ENCODE results near the gene TRIM28.

TRIM28 gene

GRCh38 chr19:58579473-58580142, 35.7 kb downstream of the TRIM28 start:
- no peak for DNase-seq (ENCODE audit: low spot score)

- DNase-seq (ENCODE audit: low spot score): peak; percentile 89
Observed at GRCh38 chr19:58581227-58582141, 37.6 kb downstream of the TRIM28 start.

DNA sequence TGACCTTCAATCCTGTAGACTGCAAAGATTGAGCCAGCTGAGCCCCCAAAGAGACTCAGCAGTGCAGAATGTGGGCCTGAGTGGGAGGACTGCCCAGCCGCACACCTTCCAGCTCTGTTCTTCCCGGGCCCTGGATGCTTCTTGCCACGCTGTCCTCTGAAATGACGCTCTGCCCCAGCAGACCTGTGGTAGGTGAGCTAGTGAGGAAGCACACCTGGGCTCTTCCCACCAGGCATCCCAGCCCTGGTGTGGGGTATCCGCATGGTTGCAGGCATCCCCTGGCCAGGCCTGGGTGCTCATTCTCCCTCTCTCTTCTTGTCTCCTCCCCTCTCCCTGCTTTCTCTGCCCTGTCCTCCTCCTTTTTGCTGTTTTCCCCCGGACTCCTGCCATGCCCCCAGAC, 39.1 kb downstream of the TRIM28 start:
- no peak for DNase-seq (ENCODE audit: low spot score)

DNA sequence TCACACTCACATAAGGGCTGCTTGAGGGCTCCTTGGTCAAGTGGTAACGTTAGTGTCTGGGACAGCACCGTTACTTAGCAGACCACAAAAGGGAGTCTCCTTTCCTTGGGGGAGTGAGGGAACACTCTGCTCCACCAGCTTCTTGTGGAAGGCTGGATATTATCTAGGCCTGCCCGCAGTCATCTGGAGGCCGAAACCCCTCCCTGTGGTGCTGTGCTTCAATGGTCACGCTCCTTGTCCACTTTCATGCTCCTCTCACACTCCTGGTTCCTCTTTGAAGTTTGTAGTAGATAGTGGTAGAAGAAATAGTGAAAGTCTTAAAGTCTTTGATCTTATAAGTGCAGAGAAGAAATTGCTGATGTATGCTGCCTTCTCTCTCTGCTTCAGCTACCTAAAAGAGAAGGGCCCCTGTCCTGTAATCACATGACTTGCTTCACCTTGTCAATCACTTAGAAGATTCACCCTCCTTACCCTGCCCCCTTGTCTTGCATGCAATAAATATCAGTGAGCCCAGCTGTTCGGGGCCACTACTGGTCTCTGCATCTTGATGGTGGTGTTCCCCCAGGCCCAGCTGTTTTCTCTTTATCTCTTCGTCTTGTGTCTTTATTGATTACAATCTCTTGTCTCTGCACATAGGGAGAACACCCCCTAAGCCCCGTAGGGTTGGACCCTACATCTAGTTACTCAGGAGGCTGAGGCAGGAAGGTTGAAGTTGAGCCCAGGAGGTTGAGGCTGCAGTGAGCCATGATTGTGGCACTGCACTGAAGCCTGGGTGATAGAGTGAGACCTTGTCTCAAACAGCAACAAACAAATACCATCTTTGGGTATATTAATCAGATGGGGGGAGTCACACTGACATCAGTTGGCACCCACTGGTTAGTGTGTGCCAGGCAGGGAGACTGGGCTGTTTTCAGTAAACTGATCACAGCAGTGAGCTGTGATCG, 40.9 kb downstream of the TRIM28 start:
- no peak for DNase-seq (ENCODE audit: low spot score)

- DNase-seq (ENCODE audit: low spot score): no peak
Observed at GRCh38 chr19:58585442-58586132, 41.7 kb downstream of the TRIM28 start.

- DNase-seq (ENCODE audit: low spot score): no peak
Observed at GRCh38 chr19:58586133-58586765, 42.4 kb downstream of the TRIM28 start.
